ENCODE results near the gene KRT77. TPM values are rescaled to one million over a fixed set of nuclear protein-coding genes. Genes with fewer than 3 reads are reported as not detected.

KRT77 gene
- total and polyA plus RNA-seq, 7 donors = 0.01 to 0.04 TPM; not detected in 5

DNA sequence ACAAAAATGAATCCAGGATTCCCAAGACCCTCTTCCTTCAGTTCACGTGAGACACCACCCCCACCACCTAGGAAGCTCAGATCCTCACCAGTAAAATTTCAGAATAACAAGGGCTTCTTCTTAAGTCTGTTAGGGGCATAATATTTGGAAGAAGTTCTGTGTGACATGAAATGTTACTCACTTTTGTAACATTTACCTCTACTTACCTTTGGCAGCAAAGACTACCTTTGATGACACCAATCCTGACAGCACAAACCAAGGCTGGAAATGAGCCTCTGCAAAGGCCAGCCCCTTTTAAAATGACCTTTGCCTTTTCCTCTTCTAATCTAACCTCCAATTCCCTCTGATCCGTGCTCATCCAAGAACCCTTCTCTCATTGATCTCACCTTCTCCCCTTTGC, 19.4 kb upstream of the KRT77 start:
- ATAC-seq (no peak), DNase-seq (no peak)
- intact Hi-C loops (cut with DNase I) = no loop called here
- Histone ChIP-seq H3K27ac (no peak overlapping the region), H3K27me3 (ENCODE audit: insufficient read depth in 3 of 3, low read length in 2 of 3) (peaks cover 0 to 13% (median 2%) of the 10 kb centered on the region in 3 donors), H3K36me3 (ENCODE audit: insufficient read depth in 1 of 2, low read depth in 1 of 2) (no peaks in the 10 kb centered on the region), H3K9me3 (no peaks in the 10 kb centered on the region), H3K4me3 (no peak overlapping the region), H3K4me1 (no peaks in the 10 kb centered on the region)
- TF ChIP-seq, protein P1, sequence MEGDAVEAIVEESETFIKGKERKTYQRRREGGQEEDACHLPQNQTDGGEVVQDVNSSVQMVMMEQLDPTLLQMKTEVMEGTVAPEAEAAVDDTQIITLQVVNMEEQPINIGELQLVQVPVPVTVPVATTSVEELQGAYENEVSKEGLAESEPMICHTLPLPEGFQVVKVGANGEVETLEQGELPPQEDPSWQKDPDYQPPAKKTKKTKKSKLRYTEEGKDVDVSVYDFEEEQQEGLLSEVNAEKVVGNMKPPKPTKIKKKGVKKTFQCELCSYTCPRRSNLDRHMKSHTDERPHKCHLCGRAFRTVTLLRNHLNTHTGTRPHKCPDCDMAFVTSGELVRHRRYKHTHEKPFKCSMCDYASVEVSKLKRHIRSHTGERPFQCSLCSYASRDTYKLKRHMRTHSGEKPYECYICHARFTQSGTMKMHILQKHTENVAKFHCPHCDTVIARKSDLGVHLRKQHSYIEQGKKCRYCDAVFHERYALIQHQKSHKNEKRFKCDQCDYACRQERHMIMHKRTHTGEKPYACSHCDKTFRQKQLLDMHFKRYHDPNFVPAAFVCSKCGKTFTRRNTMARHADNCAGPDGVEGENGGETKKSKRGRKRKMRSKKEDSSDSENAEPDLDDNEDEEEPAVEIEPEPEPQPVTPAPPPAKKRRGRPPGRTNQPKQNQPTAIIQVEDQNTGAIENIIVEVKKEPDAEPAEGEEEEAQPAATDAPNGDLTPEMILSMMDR (IDR thresholded peaks at IDR 0.05) = no peak
- WGBS, 3 donors = 62 to 72% (median 69%) methylated on average over 2 of the region's 2 CpGs

DNA sequence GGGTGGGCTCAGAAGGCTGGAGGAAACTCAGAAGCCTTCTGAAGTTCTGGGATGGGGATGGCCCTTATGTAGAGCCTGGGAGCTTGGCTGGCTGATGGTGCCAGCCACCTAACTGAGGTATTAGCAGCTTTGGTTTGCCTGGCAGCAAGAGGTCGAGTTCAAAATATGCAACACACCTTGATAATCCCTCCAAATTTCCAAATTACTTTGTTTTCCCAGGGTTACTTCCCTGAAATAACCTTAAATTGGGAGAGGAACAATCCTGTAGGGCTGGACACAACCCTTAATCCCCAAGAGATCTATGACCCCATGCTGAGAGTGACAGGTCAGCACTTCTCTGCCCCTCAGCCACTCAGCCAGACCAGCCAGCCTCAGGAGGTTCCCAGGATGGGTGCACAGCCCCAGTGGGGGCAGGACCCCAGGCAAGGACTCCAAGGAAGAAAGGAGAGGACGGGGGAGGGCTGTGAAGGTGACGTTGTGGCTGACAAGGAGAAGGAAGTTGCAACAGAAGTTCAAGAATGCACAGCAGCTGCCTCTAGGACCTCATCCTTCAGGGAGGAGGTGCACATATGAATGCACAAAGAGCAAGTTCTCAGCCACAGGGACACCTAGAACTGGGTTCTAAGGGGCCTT, 18.6 kb upstream of the KRT77 start:
- H3K36me3 ChIP-seq (ENCODE audit: insufficient read depth in 1 of 2, low read depth in 1 of 2) = no peaks in the 10 kb centered on the region
- H3K9me3 ChIP-seq = no peaks in the 10 kb centered on the region
- DNase-seq = no peak
- no peaks in the 10 kb centered on the region for H3K4me1 ChIP-seq
- no peak for ATAC-seq
- H3K4me3 ChIP-seq = no peak overlapping the region
- H3K27ac ChIP-seq = no peak overlapping the region
- intact Hi-C loops (cut with DNase I) = no loop called here
- 46 to 56% (median 47%) methylated on average over 3 of the region's 3 CpGs for WGBS, 3 donors
- peaks cover 0 to 12% (median 2%) of the 10 kb centered on the region in 3 donors for H3K27me3 ChIP-seq (ENCODE audit: insufficient read depth in 3 of 3, low read length in 2 of 3)
- TF ChIP-seq, protein P1 (IDR thresholded peaks at IDR 0.05) = no peak

DNA sequence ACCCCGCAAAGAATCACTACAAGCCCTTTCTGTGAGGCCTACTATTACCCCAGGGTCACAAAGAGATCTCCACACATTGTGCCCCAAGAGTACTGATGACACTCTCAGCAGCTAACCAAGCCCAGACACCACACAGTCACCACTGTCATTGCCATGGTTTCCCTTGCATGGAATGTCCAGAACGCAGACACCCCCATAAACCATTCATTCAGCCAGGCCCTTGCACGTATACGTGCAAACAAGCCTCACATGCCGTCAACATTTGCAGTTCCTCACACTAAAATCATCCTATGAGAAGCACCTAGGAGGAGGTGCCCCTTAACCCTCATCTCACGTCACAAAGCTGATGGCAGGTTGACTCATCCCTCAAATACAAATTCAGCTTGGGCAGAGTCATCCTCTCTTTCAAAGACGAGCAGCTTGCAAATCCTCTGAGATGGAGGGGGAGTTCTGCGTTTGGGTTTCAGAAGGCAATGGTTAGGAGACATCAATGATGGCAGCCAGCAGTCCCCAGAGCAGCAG, 17.1 kb upstream of the KRT77 start:
- no peak for ATAC-seq
- TF ChIP-seq, protein P1 (IDR thresholded peaks at IDR 0.05) = no peak
- no peaks in the 10 kb centered on the region for H3K36me3 ChIP-seq (ENCODE audit: insufficient read depth in 1 of 2, low read depth in 1 of 2)
- H3K9me3 ChIP-seq = no peaks in the 10 kb centered on the region
- no peak for DNase-seq
- H3K4me3 ChIP-seq = no peak overlapping the region
- H3K4me1 ChIP-seq = no peaks in the 10 kb centered on the region
- WGBS, 3 donors = 67 to 80% (median 73%) methylated on average over 8 of the region's 8 CpGs
- intact Hi-C loops (cut with DNase I) = no loop called here
- H3K27me3 ChIP-seq (ENCODE audit: insufficient read depth in 3 of 3, low read length in 2 of 3) = peaks cover 0 to 21% (median 8%) of the 10 kb centered on the region in 3 donors
- H3K27ac ChIP-seq = no peak overlapping the region

DNA sequence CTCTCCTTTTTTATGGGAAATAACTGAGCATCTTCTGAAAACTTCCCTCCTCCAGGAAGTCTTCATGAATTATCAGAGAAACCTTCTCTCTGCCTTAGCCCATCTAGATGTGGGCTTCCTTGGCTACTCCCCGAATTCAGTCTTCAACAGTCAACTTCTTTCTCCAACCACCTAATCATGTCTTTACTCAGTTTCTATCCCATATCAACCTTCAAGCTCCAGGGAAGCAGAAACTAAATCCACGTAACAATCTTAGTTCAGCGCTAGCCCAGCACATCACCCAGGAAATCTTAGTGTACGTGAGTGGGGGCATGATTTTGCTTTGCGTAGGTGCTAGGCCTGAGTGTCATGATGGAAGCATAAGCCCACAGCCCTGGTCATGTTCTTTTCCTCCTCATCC, 12.7 kb upstream of the KRT77 start:
- Histone ChIP-seq H3K4me1 (no peaks in the 10 kb centered on the region), H3K9me3 (no peaks in the 10 kb centered on the region), H3K36me3 (ENCODE audit: insufficient read depth in 1 of 2, low read depth in 1 of 2) (no peaks in the 10 kb centered on the region), H3K4me3 (no peak overlapping the region), H3K27ac (no peak overlapping the region), H3K27me3 (ENCODE audit: insufficient read depth in 3 of 3, low read length in 2 of 3) (peaks cover 3 to 52% (median 17%) of the 10 kb centered on the region in 3 donors)
- intact Hi-C loops (cut with DNase I) = no loop called here
- DNase-seq = no peak
- 82 to 89% (median 87%) methylated on average over 5 of the region's 5 CpGs for WGBS, 3 donors
- no peak for ATAC-seq
- TF ChIP-seq, protein P1 (IDR thresholded peaks at IDR 0.05) = no peak

DNA sequence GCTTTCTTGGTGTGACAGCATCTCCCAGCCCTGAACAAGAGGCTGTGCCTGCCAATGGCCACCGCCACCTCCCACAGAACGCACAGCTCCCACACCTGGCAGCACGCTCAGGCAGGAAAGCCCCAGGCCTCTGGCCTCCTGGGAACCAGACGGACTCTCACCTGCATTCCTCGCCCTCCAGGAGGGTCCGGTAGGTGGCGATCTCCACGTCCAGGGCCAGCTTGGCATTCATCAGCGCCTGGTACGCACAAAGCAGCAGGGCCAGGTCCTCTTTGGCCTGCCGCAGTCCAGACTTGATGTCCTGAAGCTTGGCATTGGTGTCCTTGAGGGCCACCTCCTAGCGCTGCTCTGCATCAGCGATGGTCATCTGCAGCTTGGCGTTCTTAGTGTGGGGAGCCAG, 12.1 kb upstream of the KRT77 start:
- Histone ChIP-seq H3K4me3 (no peak overlapping the region), H3K27ac (no peak overlapping the region), H3K27me3 (ENCODE audit: insufficient read depth in 3 of 3, low read length in 2 of 3) (peaks cover 3 to 52% (median 17%) of the 10 kb centered on the region in 3 donors), H3K36me3 (ENCODE audit: insufficient read depth in 1 of 2, low read depth in 1 of 2) (no peaks in the 10 kb centered on the region), H3K4me1 (no peaks in the 10 kb centered on the region), H3K9me3 (no peaks in the 10 kb centered on the region)
- no peak for DNase-seq
- TF ChIP-seq, protein P1 (IDR thresholded peaks at IDR 0.05) = no peak
- WGBS, 3 donors = 62 to 71% (median 69%) methylated on average over 14 of the region's 14 CpGs
- no peak for ATAC-seq
- intact Hi-C loops (cut with DNase I) = no loop called here
